Parathyroid adenoma (tissue), 2 donors: ENCODE results near the gene PRRC1.

ENCODE experiments used
- H2AFZ ChIP-seq: fragments of 300-600 bp; sonication (generic); one replicate; pipeline ENCODE4 v1.7.0; 2017; ENCODE audit warnings: antibody characterized with exemption, mild to moderate bottlenecking
- H3K27ac ChIP-seq: fragments of 300-600 bp; sonication (generic); one replicate; pipeline ENCODE4 v1.7.0; 2017
- H3K27me3 ChIP-seq: fragments of 300-600 bp; sonication (generic); one replicate; pipeline ENCODE4 v1.7.0; 2017; ENCODE audit warnings: low read length; ENCODE audit not compliant: control insufficient read depth, insufficient read depth
- H3K36me3 ChIP-seq: fragments of 300-600 bp; sonication (generic); one replicate; pipeline ENCODE4 v1.7.0; 2017; ENCODE audit warnings: low read length; ENCODE audit not compliant: control insufficient read depth, insufficient read depth
- H3K4me1 ChIP-seq: fragments of 300-600 bp; sonication (generic); one replicate; pipeline ENCODE4 v1.7.0; 2017; ENCODE audit warnings: control low read depth
- H3K4me2 ChIP-seq: fragments of 300-600 bp; sonication (generic); one replicate; pipeline ENCODE4 v1.7.0; 2017; ENCODE audit warnings: low read length
- H3K4me3 ChIP-seq: fragments of 300-600 bp; sonication (generic); one replicate; pipeline ENCODE4 v1.7.0; 2017; ENCODE audit warnings: low read depth, low read length
- H3K79me2 ChIP-seq: fragments of 300-600 bp; sonication (generic); one replicate; pipeline ENCODE4 v1.7.0; 2017; ENCODE audit warnings: control low read depth
- H3K9ac ChIP-seq: fragments of 300-600 bp; sonication (generic); one replicate; pipeline ENCODE4 v1.7.0; 2017; ENCODE audit warnings: mild to moderate bottlenecking
- H3K9me3 ChIP-seq: fragments of 300-600 bp; sonication (generic); one replicate; pipeline ENCODE4 v1.7.0; 2017; ENCODE audit warnings: low read length; ENCODE audit not compliant: control insufficient read depth
- CTCF ChIP-seq: fragments of 300-600 bp; sonication (generic); IDR thresholded peaks from one replicate; pipeline ENCODE4 v1.7.0; 2017; ENCODE audit warnings: antibody characterized with exemption, mild to moderate bottlenecking
- donor health status: primary hyperparathyroidism.

PRRC1 gene

GRCh38 chr5:127517110-127517479 lies 345 bp upstream of the PRRC1 start:
- H3K36me3 ChIP-seq = no peaks in the 10 kb centered on the region
- no peak for TF ChIP-seq CTCF
- no peaks in the 10 kb centered on the region for H3K27me3 ChIP-seq
- H2AFZ ChIP-seq = peak overlapping the region; percentile 85
- H3K4me2 ChIP-seq = peak overlapping the region; percentile 57
- H3K79me2 ChIP-seq = peaks cover 28% of the 10 kb centered on the region
- no peak overlapping the region for H3K9ac ChIP-seq
- peaks cover 16% of the 10 kb centered on the region for H3K4me1 ChIP-seq
- H3K27ac ChIP-seq = peak overlapping the region; percentile 64
- peak overlapping the region; percentile 49 for H3K4me3 ChIP-seq
- no peaks in the 10 kb centered on the region for H3K9me3 ChIP-seq

- Histone ChIP-seq H3K36me3 (no peaks in the 10 kb centered on the region), H3K4me3 (peak overlapping the region; percentile 96), H3K27ac (peak overlapping the region; percentile 81), H3K9ac (no peak overlapping the region), H3K27me3 (no peaks in the 10 kb centered on the region), H3K9me3 (no peaks in the 10 kb centered on the region), H3K4me2 (peak overlapping the region; percentile 83), H2AFZ (peak overlapping the region; percentile 96), H3K4me1 (peaks cover 16% of the 10 kb centered on the region), H3K79me2 (peaks cover 28% of the 10 kb centered on the region)
- TF ChIP-seq CTCF = no peak
Observed at GRCh38 chr5:127518319-127518621, 830 bp downstream of the PRRC1 start.

- Histone ChIP-seq H3K27me3 (no peaks in the 10 kb centered on the region), H3K4me3 (no peak overlapping the region), H3K36me3 (no peaks in the 10 kb centered on the region), H3K4me1 (peaks cover 16% of the 10 kb centered on the region), H3K79me2 (peaks cover 28% of the 10 kb centered on the region), H3K4me2 (no peak overlapping the region), H2AFZ (no peak overlapping the region), H3K9ac (no peak overlapping the region), H3K27ac (no peak overlapping the region), H3K9me3 (no peaks in the 10 kb centered on the region)
- no peak for TF ChIP-seq CTCF
Observed at GRCh38 chr5:127519527-127519926, 2.1 kb downstream of the PRRC1 start.

- no peaks in the 10 kb centered on the region for H3K9me3 ChIP-seq
- peaks cover 32% of the 10 kb centered on the region for H3K79me2 ChIP-seq
- no peak for TF ChIP-seq CTCF
- no peaks in the 10 kb centered on the region for H3K36me3 ChIP-seq
- no peak overlapping the region for H3K9ac ChIP-seq
- H3K27ac ChIP-seq = no peak overlapping the region
- no peak overlapping the region for H3K4me3 ChIP-seq
- H3K27me3 ChIP-seq = no peaks in the 10 kb centered on the region
- no peak overlapping the region for H3K4me2 ChIP-seq
- peaks cover 16% of the 10 kb centered on the region for H3K4me1 ChIP-seq
- no peak overlapping the region for H2AFZ ChIP-seq
Observed at GRCh38 chr5:127521138-127521770, 3.8 kb downstream of the PRRC1 start.

- H3K9me3 ChIP-seq = no peaks in the 10 kb centered on the region
- H3K4me2 ChIP-seq = no peak overlapping the region
- H3K27me3 ChIP-seq = no peaks in the 10 kb centered on the region
- H3K4me1 ChIP-seq = peaks cover 1% of the 10 kb centered on the region
- H3K4me3 ChIP-seq = no peak overlapping the region
- peaks cover 17% of the 10 kb centered on the region for H3K79me2 ChIP-seq
- H3K27ac ChIP-seq = no peak overlapping the region
- H2AFZ ChIP-seq = no peak overlapping the region
- no peak for TF ChIP-seq CTCF
- H3K36me3 ChIP-seq = no peaks in the 10 kb centered on the region
- no peak overlapping the region for H3K9ac ChIP-seq
Observed at GRCh38 chr5:127525181-127525580, 7.7 kb downstream of the PRRC1 start.
